HS-5 (cell line): ENCODE data around the gene FLYWCH2.

Experiments used
- DNase-seq: peaks from one replicate; pipeline ENCODE4 v3.0.0-alpha.2; 2012; ENCODE audit warnings: low read depth

Gene FLYWCH2

DNA sequence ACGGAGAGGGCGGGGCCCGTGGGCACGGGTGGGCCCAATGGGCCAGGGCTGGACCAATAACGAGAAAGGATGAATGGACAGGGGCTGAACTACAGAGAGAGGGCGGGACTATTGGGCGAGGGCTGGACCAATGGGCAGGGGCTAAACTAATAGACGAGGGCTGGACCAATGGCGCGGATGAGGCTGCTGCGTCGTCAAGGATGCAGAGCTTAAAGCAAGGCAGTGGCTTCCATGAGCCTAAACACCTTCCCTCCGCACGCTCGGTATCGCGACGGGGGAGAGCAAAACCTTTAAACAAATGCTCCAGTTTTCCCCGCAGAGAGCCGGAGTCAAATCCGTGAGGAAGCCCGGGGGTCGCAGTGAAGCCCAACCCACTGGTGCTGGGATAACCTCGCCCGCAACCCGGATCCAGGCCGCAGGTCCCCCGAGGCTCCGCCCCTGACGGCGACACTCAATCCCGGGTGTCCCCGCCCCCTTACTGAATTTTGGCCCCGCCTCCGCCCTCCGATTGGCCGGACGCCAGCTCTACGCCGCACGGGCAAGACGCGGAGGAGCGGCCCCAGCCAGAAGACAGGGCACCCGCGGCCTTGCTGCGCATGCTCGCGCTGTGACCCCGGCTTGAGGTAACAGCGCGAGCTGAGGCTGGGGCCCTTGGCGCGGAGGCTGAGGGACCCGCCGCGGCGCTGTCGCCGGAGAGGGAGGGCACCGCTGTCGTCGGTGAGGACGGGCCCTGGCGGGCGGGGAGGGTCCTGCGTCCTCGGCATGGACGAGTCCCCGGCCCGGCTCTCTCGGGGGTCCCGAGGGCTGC, at the start of gene FLYWCH2:
Gene FLYWCH2, plus strand, starts transcription at position 566 of the 808 bp plus-strand sequence. CDS start 13,235 bp downstream, outside the sequence.
- peak; percentile 94 for DNase-seq

DNA sequence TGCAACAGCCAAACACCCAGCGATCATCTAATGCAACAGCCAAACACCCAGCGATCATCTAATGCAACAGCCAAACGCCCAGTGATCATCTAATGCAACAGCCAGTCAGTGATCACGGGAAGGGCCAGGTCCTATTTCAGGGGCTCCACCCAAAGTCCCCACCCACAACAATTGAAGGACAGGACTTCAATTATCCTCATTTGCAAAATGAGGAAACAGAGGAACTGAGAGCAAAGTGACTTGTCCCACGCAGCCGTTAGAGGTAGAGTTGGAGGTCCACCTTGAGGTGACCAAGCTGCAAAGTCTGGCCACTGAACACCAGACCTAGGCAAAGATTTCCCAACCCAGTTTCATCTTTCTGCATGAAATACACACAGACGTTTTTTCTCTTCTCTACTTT, 49.2 kb upstream of the FLYWCH2 start:
- no peak for DNase-seq

DNA sequence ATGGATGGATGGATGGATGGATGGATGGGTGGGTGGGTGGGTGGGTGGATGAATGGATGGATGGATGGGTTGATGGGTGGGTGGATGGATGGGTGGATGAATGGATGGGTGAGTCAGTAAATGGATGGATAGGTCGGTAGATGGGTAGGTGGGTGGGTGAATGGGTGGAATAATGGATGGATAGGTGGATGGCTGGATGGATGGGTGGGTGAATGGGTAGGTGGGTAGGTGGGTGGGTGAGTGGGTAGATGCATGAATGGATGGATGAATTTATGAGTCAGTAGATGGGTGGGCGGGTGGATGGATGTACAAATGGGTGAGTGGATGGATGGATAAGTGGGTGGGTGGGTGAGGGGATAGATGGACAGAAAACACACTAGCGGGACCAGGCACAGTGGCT, 48.0 kb upstream of the FLYWCH2 start:
- DNase-seq, result no peak

GRCh38 chr16:2835638-2836493, 47.1 kb upstream of the FLYWCH2 start:
- peak; percentile 98 for DNase-seq

GRCh38 chr16:2836646-2837508, 46.1 kb upstream of the FLYWCH2 start:
- DNase-seq, result no peak

DNA sequence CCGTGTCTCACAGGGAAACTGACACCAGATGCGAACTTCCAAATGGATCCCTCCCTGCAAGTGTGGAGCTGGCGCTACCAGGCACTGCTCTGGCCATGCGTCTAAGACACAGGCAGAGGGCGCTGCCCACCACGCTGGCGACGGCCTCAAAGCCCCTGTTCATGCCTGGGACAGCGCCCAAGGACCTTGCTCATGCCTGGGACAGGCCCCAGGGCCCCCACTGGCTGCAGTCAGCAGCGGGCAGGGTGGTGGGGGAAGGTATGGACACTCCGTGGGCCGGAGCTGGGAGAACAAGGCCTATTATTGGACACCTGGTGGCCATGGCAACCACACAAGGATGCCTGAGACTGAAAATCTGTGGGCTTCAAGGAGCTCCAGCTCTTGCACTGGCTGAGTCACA, 44.1 kb upstream of the FLYWCH2 start:
- no peak for DNase-seq

- DNase-seq, result no peak
Observed at GRCh38 chr16:2839650-2840450, 43.2 kb upstream of the FLYWCH2 start.

DNA sequence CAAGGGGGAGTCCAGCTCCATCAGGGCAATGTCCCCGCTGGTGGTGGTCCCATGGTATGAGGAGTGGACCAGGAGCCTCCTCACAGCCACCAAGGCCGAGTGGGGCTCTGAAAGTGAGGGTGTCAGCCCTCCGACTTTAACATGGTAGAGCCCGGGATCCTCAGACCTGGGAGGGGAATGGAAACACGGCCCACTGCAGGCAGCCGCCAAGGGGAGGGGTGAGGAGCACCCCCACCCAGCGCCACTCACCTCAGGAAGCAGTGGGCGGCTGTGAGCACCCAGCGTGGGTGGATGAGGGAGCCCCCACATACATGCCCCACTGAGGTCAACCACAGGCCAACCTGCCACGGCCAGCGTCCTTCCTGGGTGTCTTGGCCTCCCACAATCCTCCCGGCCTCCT, 42.1 kb upstream of the FLYWCH2 start:
- DNase-seq, result no peak

DNA sequence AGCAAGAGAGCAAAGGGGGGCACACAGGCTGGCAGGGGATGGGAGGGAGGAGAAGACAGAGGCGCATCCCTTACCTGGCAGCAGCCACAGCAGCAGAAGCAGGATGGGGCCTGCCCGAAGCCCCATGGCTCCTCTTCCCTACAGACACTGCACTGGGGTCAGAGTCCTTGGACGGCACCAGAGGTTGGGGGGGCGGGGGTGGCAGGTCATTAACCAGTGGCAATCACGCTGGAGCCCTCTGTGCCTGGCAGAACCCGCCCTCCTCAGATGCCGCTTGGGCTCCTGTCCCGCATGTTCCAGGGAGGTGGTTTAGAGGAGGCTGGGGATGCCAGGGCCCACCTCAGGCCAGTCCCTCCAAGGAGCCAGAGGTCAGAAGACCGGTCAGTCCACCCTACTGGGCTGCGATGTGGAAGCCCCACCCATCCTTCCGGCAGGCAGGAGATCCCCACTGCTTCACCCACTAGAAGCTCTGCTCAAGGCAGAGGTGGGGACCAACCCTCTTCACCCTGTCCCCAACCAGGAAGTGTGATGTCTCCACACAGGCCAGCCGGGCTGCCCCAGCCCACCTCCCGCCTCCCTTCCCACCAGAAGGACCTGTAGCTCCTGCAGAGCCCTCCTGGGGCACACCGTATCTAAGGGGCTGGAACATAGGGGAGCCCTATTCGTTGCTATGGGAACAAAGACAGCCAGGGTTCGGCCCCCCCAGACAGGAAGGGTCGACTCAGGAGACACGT, 41.2 kb upstream of the FLYWCH2 start:
- DNase-seq, result no peak

DNA sequence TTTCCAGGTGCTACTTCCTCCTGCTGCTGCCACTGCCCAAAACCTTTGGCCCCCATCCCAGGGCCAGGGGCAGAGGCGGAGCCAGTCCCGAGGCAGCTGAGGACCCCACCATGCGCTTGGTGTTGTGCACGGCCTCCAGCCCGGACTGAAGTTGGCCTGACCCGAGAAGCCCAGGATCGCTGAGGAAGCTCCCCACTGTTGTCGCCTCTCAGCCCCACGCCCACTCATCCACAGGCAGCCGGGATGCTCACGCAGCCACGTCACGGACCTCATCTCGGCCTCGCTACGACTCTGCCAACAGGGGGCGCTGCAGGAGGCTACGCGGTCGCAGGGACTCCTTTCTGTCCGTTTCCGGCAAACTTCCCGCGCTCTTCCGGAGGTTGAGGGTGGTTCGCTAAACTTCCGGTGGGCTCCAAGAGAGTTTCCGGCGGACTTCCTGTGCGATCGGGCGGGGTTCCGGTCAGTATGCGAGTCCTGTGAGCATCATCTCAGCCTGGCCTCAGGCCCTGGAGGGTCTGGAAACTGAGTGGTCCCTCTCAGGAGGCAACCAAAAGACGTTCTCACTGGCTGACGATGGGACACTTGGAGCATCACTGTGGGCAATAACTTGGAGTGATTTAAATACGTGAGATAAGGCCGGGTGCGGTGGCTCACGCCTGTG, 40.5 kb upstream of the FLYWCH2 start:
- no peak for DNase-seq

- no peak for DNase-seq
Observed at GRCh38 chr16:2843526-2843925, 39.5 kb upstream of the FLYWCH2 start.

DNA sequence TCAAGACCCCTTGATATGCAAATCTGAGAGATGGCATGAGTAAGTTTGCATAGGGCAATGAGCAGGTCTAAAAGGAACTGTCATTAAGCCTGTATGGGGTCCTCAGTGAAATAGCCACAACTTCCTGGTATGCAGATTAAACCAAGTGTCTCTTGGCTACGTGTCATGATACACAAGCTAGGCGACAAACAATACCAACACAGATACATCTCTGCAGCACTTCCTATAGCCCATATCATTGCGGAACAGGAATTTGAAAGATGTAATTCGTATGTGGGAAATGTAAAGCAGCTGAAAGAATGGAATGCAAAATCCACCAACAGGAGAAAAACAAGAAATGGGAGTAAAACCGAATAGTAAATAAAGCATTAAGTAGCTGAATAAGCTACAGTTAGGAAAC, 37.9 kb upstream of the FLYWCH2 start:
- DNase-seq, result no peak

GRCh38 chr16:2846511-2847310, 36.3 kb upstream of the FLYWCH2 start:
- DNase-seq, result peak; percentile 70

- DNase-seq, result no peak
Observed at GRCh38 chr16:2848933-2849725, 33.9 kb upstream of the FLYWCH2 start.

GRCh38 chr16:2852003-2852730, 30.8 kb upstream of the FLYWCH2 start:
- DNase-seq, result no peak

DNA sequence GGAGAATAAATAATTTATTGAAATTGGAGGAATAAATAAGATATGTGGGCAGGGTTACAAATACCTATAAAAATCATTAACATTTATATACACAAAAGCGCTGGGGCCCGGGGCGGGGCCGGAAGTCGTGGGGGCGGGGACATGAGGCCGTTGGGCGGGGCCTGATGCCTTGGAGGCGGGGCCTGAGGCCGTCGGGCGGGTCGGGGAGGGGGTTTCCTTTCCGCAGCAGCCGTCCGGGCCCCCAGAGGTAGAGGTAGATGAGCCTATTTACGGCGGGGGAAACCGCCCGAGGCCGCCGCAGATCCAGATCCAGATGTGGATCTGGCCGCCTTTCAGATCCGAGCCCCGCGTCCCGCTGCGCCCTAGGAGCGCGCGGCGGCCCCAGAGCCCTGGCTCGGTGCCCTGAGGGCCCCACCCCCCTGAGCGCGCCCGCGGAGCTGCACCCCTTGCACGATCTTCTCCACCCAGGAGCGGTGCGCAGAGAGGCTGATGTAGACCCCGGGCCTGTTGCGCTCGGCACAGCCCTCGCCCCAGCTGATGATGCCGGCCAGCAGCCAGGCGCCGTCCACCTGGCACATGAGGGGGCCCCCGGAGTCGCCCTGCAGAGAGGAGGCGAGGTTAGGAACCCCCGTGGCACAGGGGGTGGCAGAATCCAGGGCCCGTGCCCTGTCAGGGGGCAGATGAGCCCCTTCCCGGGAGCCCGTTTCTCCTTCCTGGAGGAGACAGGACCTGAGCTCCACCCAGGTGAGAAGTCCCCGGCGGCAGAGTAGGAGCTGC, 30.1 kb upstream of the FLYWCH2 start:
- no peak for DNase-seq

- no peak for DNase-seq
Observed at GRCh38 chr16:2853531-2854073, 29.4 kb upstream of the FLYWCH2 start.
